Small intestine (tissue), 7 donors: ENCODE data around the gene PARD3. TPM values are rescaled to one million over a fixed set of nuclear protein-coding genes. Genes with fewer than 3 reads are reported as not detected.

ENCODE experiments used
- DNase-seq, 2 donors: peaks; one replicate each; pipeline versions ENCODE4 v3.0.0 to v3.0.0-alpha.2; 2013
- FAIRE-seq: peaks from 2 replicates; lab custom pipeline; 2012; peaks lifted over from hg19 to GRCh38; lab: Jason Lieb, UNC
- H3K27ac ChIP-seq, 3 donors: one replicate each; pipeline ENCODE4 v1.5.1; 2013; ENCODE audit warnings: low read length in 2 of 3, mild to moderate bottlenecking in 2 of 3, control low read depth in 1 of 3, inconsistent platforms in 1 of 3, low read depth in 1 of 3, moderate library complexity in 1 of 3
- H3K27me3 ChIP-seq, 3 donors: one replicate each; pipeline ENCODE4 v1.6.1; 2013; ENCODE audit warnings: low read length in 3 of 3, inconsistent platforms in 1 of 3; ENCODE audit not compliant: control insufficient read depth in 3 of 3, insufficient read depth in 3 of 3
- H3K36me3 ChIP-seq, 3 donors: one replicate each; pipeline ENCODE4 v1.6.1; 2013; ENCODE audit warnings: low read length in 3 of 3, inconsistent platforms in 1 of 3, low read depth in 1 of 3, mild to moderate bottlenecking in 1 of 3, moderate library complexity in 1 of 3; ENCODE audit not compliant: control insufficient read depth in 3 of 3, insufficient read depth in 2 of 3
- H3K4me1 ChIP-seq, 3 donors: one replicate each; pipeline ENCODE4 v1.6.1; 2013; ENCODE audit warnings: low read length in 2 of 3, inconsistent platforms in 1 of 3, low read depth in 1 of 3, mild to moderate bottlenecking in 1 of 3, moderate library complexity in 1 of 3; ENCODE audit not compliant: control insufficient read depth in 3 of 3, insufficient read depth in 2 of 3
- H3K4me3 ChIP-seq, 3 donors: one replicate each; pipeline ENCODE4 v1.5.1; 2013; ENCODE audit warnings: low read length in 3 of 3, control low read depth in 1 of 3, inconsistent platforms in 1 of 3, low read depth in 1 of 3, mild to moderate bottlenecking in 1 of 3, moderate library complexity in 1 of 3
- H3K9me3 ChIP-seq, 2 donors: one replicate each; pipeline ENCODE4 v1.6.1; 2013; ENCODE audit warnings: low read depth in 1 of 2, low read length in 1 of 2; ENCODE audit not compliant: control insufficient read depth in 2 of 2, insufficient read depth in 1 of 2
- WGBS, 3 donors: extraction: QIAGEN DNeasy Blood & Tissue Kit; methylation state at CpG; one replicate each; pipeline ENCODE4 v1.1.7; 2013; 5-methylcytosine and 5-hydroxymethylcytosine counted together
- polyA plus RNA-seq, 4 donors: library from polyadenylated mRNA; stranded (reverse) in 3 of 4; unstranded in 1 of 4; fragments of 200-250 nt in 3 of 4; fragments of 120-200 nt in 1 of 4; gene quantifications; one replicate each; pipeline versions ENCODE4 v1.2.1 to v1.2.3, GENCODE V29; 2013
- donor health status: healthy with polysubstance abuse.
- donor health status: control.
- donor health status: control.
- donor health status: Bipolar disorder and iron deficiency.
- donor health status: healthy.

PARD3 gene
- polyA plus RNA-seq, 4 donors: 14.3 to 24.3 (median 15.5) TPM

DNA sequence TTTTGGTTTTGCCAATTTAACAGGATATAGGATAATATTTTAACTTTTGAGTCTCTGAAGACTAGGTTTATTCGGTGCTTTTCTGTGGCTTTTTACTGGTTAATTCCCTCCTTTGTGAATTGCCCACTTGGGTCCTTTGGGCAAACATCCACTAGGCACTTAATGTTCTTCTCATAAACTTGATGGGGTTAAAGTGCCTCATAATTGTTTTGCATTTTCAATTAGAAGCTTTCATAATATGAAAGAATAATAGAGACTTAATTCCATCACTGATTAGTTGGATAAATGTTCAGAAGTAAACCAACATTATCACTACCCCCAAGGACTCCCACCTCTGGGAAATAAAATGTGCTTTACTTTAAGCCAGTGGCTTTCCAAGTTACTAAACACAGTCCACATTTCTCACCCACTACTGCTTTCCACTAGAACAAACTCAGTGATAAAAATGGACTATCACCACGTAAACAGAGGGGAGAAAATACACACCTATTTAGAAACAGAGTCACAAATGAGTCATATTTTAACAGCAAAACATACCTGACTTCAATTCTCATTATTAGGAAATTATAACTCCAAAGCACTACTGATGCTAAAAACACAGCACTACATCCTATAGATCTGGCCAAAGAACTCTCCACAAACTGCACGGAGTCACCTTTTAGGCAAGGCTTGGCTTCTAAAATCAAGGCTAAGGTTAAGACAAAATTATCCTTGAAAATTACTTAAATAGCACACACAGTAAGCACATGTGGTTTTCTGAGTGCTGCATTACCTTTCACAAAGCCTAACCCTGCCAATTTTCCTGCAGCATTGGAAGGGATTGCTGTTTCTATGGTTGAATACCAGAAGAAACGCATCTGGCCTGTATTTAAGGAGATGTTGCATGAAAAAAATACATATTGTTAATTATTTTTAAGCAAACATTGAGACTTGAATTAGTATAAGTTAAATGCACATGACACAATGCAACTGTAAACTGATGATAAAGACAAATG is 41.2 kb downstream of the PARD3 start:
- Histone ChIP-seq H3K9me3 (no peaks in the 10 kb centered on the region), H3K4me1 (peaks cover 0 to under 1% (median 0%) of the 10 kb centered on the region in 3 donors), H3K4me3 (no peak overlapping the region), H3K27ac (no peak overlapping the region), H3K36me3 (no peaks in the 10 kb centered on the region), H3K27me3 (no peaks in the 10 kb centered on the region)
- FAIRE-seq (no peak), DNase-seq (no peak)
- 74 to 77% (median 76%) methylated on average over 4 of the region's 4 CpGs for WGBS, 3 donors

DNA sequence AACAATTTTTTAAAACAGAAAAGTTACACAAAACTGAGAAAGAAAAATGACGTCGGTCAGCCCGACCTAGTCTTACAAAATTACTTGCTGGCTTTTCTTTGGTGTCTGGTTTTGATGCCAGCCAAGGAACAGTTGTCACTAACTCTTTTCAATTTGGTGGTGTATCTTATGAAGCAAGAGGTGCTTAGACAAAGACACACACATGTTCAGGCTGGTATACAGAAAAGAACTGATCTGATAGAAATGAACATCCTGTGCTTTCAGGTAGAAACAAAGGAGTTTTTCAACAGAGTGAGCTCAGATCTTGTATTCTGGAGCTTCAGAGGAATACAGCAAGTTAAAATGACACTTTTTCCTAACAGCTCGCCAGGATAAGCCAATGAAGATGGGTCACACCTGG is 43.6 kb downstream of the PARD3 start:
- H3K4me3 ChIP-seq: no peak overlapping the region
- DNase-seq (no peak), FAIRE-seq (no peak)
- H3K36me3 ChIP-seq: no peaks in the 10 kb centered on the region
- 80 to 86% (median 80%) methylated on average over 4 of the region's 4 CpGs for WGBS, 3 donors
- H3K9me3 ChIP-seq: no peaks in the 10 kb centered on the region
- H3K4me1 ChIP-seq: peaks cover 0 to 6% (median 0%) of the 10 kb centered on the region in 3 donors
- no peak overlapping the region for H3K27ac ChIP-seq
- no peaks in the 10 kb centered on the region for H3K27me3 ChIP-seq

- 67 to 82% (median 68%) methylated on average over 3 of the region's 3 CpGs for WGBS, 3 donors
- H3K36me3 ChIP-seq: no peaks in the 10 kb centered on the region
- no peak for FAIRE-seq
Measured at GRCh38 chr10:34771106-34771505, 44.0 kb downstream of the PARD3 start.

GRCh38 chr10:34769899-34770298 is 45.2 kb downstream of the PARD3 start:
- no peaks in the 10 kb centered on the region for H3K27me3 ChIP-seq
- DNase-seq (no peak), FAIRE-seq (no peak)
- H3K4me3 ChIP-seq: no peak overlapping the region
- H3K9me3 ChIP-seq: no peaks in the 10 kb centered on the region
- peaks cover 0 to 6% (median 0%) of the 10 kb centered on the region in 3 donors for H3K4me1 ChIP-seq
- no peaks in the 10 kb centered on the region for H3K36me3 ChIP-seq
- H3K27ac ChIP-seq: no peak overlapping the region
- WGBS, 3 donors: 70 to 82% (median 81%) methylated on average over 2 of the region's 2 CpGs

More at GRCh38 chr10:34771106-34771505, 44.0 kb downstream of the PARD3 start:
- Histone ChIP-seq H3K27me3 (no peaks in the 10 kb centered on the region), H3K27ac (no peak overlapping the region), H3K9me3 (no peaks in the 10 kb centered on the region), H3K4me3 (no peak overlapping the region), H3K4me1 (peaks cover 0 to 6% (median 0%) of the 10 kb centered on the region in 3 donors)
- DNase-seq: no peak

- H3K27me3 ChIP-seq: no peaks in the 10 kb centered on the region
- no peaks in the 10 kb centered on the region for H3K36me3 ChIP-seq
- H3K27ac ChIP-seq: peak overlapping the region in 1 of 3 donors; percentile 39
- H3K9me3 ChIP-seq: no peaks in the 10 kb centered on the region
- peaks cover 0 to 6% (median 0%) of the 10 kb centered on the region in 3 donors for H3K4me1 ChIP-seq
- no peak for FAIRE-seq
- no peak for DNase-seq
- H3K4me3 ChIP-seq: no peak overlapping the region
- WGBS, 3 donors: 60 to 74% (median 63%) methylated on average over 8 of the region's 8 CpGs
Measured at GRCh38 chr10:34768972-34769330, 46.1 kb downstream of the PARD3 start.

GRCh38 chr10:34768261-34768971 is 46.7 kb downstream of the PARD3 start:
- Histone ChIP-seq H3K9me3 (no peaks in the 10 kb centered on the region), H3K4me3 (no peak overlapping the region), H3K27me3 (no peaks in the 10 kb centered on the region), H3K27ac (peak overlapping the region in 1 of 3 donors; percentile 39), H3K36me3 (no peaks in the 10 kb centered on the region), H3K4me1 (peaks cover 0 to 6% (median 0%) of the 10 kb centered on the region in 3 donors)
- DNase-seq (peak; percentile 31 to 88), FAIRE-seq (no peak)
- 59 to 71% (median 60%) methylated on average over 15 of the region's 15 CpGs for WGBS, 3 donors

DNA sequence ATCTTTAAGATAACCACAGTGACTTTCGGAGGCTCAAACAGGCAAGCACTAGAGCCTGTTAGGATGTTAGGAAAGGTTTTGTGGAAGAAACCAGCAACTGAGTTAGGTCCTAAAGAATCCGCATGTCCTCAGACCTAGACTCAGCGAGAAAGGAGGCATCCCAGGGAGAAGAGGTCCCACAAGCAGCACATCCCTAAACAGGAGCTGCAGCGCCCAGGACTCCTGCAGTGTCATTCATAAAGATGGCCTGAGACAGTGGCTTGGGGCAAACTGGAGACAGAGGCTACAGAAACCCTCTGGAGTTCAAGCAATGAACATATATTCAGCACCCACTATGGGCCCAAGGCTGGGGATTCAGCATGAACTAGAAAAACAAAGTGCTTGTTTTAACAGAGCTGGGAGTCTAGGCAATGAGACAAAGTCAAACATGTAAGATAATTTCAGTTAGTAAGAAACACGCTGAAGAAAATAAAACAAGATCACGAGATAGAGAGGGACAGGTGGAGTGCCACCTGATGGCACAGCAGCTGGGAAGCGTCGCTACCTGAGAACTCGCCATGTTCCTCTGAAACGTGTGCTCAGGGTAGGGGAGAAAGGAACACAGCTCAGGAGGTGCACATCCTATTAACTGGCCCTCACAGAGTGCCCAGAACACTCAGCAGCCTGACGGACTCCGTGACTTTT is 48.1 kb downstream of the PARD3 start:
- Histone ChIP-seq H3K27ac (no peak overlapping the region), H3K9me3 (no peaks in the 10 kb centered on the region), H3K4me3 (no peak overlapping the region), H3K36me3 (no peaks in the 10 kb centered on the region), H3K4me1 (peaks cover 0 to 6% (median 0%) of the 10 kb centered on the region in 3 donors), H3K27me3 (no peaks in the 10 kb centered on the region)
- WGBS, 3 donors: 72 to 83% (median 78%) methylated on average over 12 of the region's 12 CpGs
- FAIRE-seq (no peak), DNase-seq (peak; percentile 29 to 31)

DNA sequence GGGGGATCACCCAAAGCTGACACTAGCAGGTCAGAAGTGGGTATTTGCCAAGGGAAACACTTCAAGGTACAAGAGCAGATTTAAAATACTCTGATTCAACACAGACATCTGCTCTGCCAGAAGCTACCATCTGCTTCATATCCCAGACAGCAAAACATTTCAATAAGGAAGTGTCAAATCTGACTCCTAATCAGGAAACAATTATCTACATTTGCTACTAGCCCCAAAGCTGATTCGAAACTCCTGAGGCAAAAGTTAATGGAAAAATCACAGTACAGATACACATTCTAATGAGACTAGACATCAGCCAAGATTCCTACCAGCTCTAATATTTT is 48.9 kb downstream of the PARD3 start:
- WGBS, 3 donors: 11 to 40% (median 21%) methylated on average over 1 of the region's 1 CpG
- Histone ChIP-seq H3K4me3 (no peak overlapping the region), H3K4me1 (peaks cover 0 to 6% (median 0%) of the 10 kb centered on the region in 3 donors), H3K27ac (peak overlapping the region in 2 of 3 donors; percentile 32 to 42), H3K27me3 (no peaks in the 10 kb centered on the region), H3K36me3 (no peaks in the 10 kb centered on the region), H3K9me3 (no peaks in the 10 kb centered on the region)
- no peak for FAIRE-seq
- DNase-seq: peak in 1 of 2 donors; percentile 26
